Left lung (tissue), 10 donors: Measurements from ENCODE around the gene LDB3. TPM values are rescaled to one million over a fixed set of nuclear protein-coding genes. Genes with fewer than 3 reads are reported as not detected.

ENCODE experiments used
- ATAC-seq: fragments of 200-7000 bp; cut with Tn5 transposase; one replicate; pipeline ENCODE4 v1.9.1; 2020; ENCODE audit warnings: moderate library complexity
- DNase-seq, 4 donors: peaks; one replicate each; pipeline ENCODE4 v3.0.0-alpha.2; 2013 to 2020
- H3K27ac ChIP-seq, 2 donors: fragments of 200-600 bp; sonication (generic) in 1 of 2; one replicate each; pipeline versions ENCODE4 v1.5.0 to v1.8.0; 2020 to 2021
- H3K27me3 ChIP-seq, 2 donors: fragments of 200-600 bp; sonication (generic) in 1 of 2; one replicate each; pipeline versions ENCODE4 v1.5.0 to v1.8.0; 2020 to 2021
- H3K36me3 ChIP-seq, 2 donors: fragments of 200-600 bp; sonication (generic) in 1 of 2; one replicate each; pipeline versions ENCODE4 v1.5.0 to v1.8.0; 2020 to 2021
- H3K4me1 ChIP-seq, 2 donors: fragments of 200-600 bp; one replicate each; pipeline ENCODE4 v1.8.0; 2021
- H3K4me3 ChIP-seq, 2 donors: fragments of 200-600 bp; sonication (generic) in 1 of 2; one replicate each; pipeline versions ENCODE4 v1.5.0 to v1.8.0; 2020 to 2021; ENCODE audit warnings: mild to moderate bottlenecking in 1 of 2
- H3K9me3 ChIP-seq, 2 donors: fragments of 200-600 bp; sonication (generic) in 1 of 2; one replicate each; pipeline versions ENCODE4 v1.5.0 to v1.8.0; 2020 to 2021
- intact Hi-C, 2 donors: fragments of 100-400 bp; cut with DNase I; formaldehyde crosslinking; loops; one replicate each; pipeline versions ENCODE4 v1.11.2 to v1.14.2; 2022
- polyA plus RNA-seq, 6 donors: library from polyadenylated mRNA; unstranded; fragments of 120-200 nt; gene quantifications; one replicate each; pipeline ENCODE4 v1.2.1, GENCODE V29; 2013; ENCODE audit not compliant: insufficient read length in 6 of 6
- total RNA-seq, 2 donors: library from RNA; stranded (reverse); fragmentation: NEBNext Ultra II Directional; extraction: Animal tissue kit (Norgen Biotek cat#: 25700); gene quantifications; one replicate each; pipeline ENCODE4 v1.2.1, GENCODE V29; 2021
- TF ChIP-seq, protein P1 (sequence below), 2 donors: fragments of 200-600 bp; sonication (generic) in 1 of 2; IDR thresholded peaks; one replicate each; pipeline versions ENCODE4 v1.5.0 to v1.8.0; 2021; ENCODE audit warnings: antibody characterized with exemption in 2 of 2
- donor health status: DM: no; HTN: yes; CAD: no.
- donor health status: DM: no; HTN: no; CAD: no.

The LDB3 gene
- total and polyA plus RNA-seq, 8 donors, result 1.1 to 2.7 (median 1.3) TPM

DNA sequence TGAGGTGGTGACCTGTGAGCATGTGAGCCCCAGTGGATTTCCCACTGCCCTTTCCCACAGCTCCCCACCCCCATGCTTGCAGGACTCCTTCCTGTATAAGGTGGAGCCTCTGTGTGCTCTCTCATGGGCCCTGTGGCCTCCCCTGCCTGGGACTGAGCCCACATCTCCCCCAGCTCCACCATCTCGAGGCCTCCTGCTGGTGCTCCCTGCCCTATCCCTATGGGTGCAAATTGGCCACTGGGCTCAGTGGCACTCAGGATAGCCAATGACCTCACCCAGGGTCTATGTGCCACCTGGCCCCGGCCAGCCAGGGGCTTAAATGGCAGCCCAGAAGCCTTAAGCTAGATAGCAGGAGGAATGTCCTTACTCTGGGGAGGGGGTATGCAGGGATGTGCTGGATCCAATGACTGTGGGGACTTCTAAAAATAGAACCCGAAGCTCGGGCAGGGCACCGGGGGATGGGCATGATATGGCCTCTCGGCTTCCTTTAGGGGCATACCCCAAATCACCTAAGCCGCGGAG, 2.0 kb downstream of the LDB3 start:
- ATAC-seq (no peak), DNase-seq (no peak)
- Histone ChIP-seq H3K4me1 (no peaks in the 10 kb centered on the region), H3K36me3 (no peaks in the 10 kb centered on the region), H3K9me3 (no peaks in the 10 kb centered on the region), H3K4me3 (no peak overlapping the region), H3K27ac (no peak overlapping the region), H3K27me3 (peaks cover 0 to 36% of the 10 kb centered on the region in 2 donors)
- TF ChIP-seq, protein P1, sequence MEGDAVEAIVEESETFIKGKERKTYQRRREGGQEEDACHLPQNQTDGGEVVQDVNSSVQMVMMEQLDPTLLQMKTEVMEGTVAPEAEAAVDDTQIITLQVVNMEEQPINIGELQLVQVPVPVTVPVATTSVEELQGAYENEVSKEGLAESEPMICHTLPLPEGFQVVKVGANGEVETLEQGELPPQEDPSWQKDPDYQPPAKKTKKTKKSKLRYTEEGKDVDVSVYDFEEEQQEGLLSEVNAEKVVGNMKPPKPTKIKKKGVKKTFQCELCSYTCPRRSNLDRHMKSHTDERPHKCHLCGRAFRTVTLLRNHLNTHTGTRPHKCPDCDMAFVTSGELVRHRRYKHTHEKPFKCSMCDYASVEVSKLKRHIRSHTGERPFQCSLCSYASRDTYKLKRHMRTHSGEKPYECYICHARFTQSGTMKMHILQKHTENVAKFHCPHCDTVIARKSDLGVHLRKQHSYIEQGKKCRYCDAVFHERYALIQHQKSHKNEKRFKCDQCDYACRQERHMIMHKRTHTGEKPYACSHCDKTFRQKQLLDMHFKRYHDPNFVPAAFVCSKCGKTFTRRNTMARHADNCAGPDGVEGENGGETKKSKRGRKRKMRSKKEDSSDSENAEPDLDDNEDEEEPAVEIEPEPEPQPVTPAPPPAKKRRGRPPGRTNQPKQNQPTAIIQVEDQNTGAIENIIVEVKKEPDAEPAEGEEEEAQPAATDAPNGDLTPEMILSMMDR (IDR thresholded peaks at IDR 0.05), result no peak
- intact Hi-C loops, result no loop called here

DNA sequence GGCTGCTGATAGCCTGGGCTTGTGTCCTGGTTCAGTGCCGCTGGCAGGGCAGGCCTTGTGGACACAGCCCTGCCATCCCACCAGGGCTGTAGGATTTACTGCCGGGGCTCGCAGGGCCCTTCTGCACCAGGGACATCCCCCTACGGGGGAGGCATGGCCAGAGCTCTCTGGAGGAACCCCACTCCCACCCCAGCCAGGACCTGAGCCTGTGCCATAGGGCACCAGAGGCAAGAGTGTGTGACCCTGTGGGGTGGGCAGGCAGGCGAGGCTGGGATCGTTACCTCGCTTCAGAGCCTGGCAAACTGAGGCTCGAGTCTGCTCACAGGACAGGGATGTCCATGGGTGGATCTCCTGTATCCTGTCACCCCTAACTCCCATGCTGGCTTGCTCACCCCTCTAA, 2.6 kb downstream of the LDB3 start:
- TF ChIP-seq, protein P1 (IDR thresholded peaks at IDR 0.05), result no peak
- Histone ChIP-seq H3K4me3 (no peak overlapping the region), H3K9me3 (no peaks in the 10 kb centered on the region), H3K36me3 (no peaks in the 10 kb centered on the region), H3K27me3 (peaks cover 0 to 39% of the 10 kb centered on the region in 2 donors), H3K27ac (no peak overlapping the region), H3K4me1 (no peaks in the 10 kb centered on the region)
- DNase-seq (no peak), ATAC-seq (no peak)
- intact Hi-C loops, result no loop called here

DNA sequence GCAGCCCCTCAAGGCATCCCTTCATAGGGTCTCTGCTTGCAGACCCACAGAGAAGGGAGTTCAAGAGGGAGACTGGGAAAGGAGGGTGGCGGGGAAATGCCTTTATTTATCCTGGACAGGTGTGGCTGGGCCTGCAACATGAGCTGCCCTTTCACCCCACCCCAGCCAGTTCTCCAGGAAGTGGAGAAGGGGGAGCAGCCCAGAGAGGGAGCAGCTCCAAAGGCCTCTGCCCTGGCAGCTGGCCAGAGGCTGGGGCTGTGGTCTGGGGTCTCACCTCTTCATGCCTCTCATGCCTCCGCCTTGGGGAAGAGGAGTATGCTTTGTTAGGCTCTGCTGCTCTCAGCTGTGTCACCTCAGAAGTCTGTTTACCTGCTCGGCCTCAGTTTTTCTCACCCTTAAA, 3.1 kb downstream of the LDB3 start:
- no peak for ATAC-seq
- H3K27me3 ChIP-seq, result peaks cover 0 to 39% of the 10 kb centered on the region in 2 donors
- no peak overlapping the region for H3K27ac ChIP-seq
- no peaks in the 10 kb centered on the region for H3K9me3 ChIP-seq
- no peaks in the 10 kb centered on the region for H3K36me3 ChIP-seq
- no peaks in the 10 kb centered on the region for H3K4me1 ChIP-seq
- H3K4me3 ChIP-seq, result no peak overlapping the region
- intact Hi-C loops, result no loop called here
- DNase-seq, result no peak
- TF ChIP-seq, protein P1 (IDR thresholded peaks at IDR 0.05), result no peak

DNA sequence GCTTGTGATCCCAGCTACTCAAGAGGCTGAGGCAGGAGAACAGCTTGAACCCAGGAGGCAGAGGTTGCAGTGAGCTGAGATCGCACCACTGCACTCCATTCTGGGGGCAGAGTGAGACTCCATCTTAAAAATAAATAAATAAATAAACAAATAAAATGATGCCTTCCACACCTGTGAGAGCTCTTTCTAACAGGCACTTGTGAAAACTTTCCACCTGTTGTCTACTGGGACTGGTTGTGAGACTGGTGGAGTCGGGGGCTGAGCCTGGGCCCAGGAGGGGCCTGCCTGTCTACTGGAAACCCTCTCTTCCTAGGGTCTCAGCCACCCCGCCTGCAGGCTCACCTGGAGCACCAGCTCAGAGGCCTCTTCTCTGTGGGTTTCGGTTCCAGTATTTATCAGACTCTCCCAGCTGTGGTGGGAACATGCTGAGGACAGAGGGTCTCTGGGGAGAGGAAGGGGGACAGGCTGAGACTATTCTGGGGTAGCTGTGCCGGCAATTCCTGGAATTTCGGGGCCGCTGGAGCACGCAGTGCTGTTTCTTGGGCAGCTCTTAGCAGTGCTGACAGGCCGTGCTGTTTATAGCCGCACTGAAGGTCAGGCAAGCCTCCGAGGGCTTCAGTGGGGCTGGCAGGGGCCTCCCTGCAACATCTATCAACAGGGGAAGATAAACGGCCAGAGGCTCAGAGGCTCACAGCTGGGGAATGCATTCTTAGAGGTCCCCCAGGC, 3.8 kb downstream of the LDB3 start:
- Histone ChIP-seq H3K4me3 (no peak overlapping the region), H3K4me1 (no peaks in the 10 kb centered on the region), H3K27ac (no peak overlapping the region), H3K36me3 (no peaks in the 10 kb centered on the region), H3K27me3 (peaks cover 0 to 39% of the 10 kb centered on the region in 2 donors), H3K9me3 (no peaks in the 10 kb centered on the region)
- DNase-seq (no peak), ATAC-seq (no peak)
- TF ChIP-seq, protein P1 (IDR thresholded peaks at IDR 0.05), result no peak
- intact Hi-C loops, result no loop called here

DNA sequence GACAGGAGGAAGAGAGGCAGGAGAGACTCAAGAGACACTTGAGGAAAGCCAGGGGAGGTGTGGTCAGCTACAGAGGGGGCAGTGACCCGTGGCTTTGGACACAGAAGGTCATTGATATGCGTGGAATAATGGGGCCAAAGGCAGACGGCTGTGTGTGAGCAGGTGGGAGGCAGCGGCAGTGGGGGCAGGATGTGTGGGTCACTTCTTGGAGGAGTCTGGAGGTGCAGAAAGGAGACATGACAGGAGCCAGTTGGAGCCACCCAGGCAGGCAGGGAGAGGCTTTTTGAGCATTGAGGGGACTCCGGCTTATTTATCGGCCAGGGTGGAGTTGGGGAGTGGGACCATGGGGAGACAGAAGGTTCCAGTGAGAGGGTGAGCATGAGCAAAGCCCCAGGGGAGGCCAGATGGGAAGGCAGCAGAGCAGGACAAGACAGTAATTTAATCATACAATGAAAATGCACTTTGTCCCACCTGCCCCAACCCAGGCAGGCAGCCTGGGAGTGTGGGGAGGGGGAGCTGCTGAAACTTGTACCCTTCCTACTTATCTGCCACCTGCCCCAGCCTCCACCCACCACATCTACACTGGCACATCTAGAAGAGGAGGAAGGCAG, 5.0 kb downstream of the LDB3 start:
- TF ChIP-seq, protein P1 (IDR thresholded peaks at IDR 0.05), result no peak
- peaks cover 0 to 32% of the 10 kb centered on the region in 2 donors for H3K27me3 ChIP-seq

More for the DNA sequence above, 5.0 kb downstream of the LDB3 start:
- no peaks in the 10 kb centered on the region for H3K4me1 ChIP-seq
- DNase-seq (no peak), ATAC-seq (no peak)
- intact Hi-C loops, result no loop called here
- H3K27ac ChIP-seq, result no peak overlapping the region
- H3K9me3 ChIP-seq, result no peaks in the 10 kb centered on the region
- no peak overlapping the region for H3K4me3 ChIP-seq
- no peaks in the 10 kb centered on the region for H3K36me3 ChIP-seq
